ENCODE results near the gene DRP2. TPM values are rescaled to one million over a fixed set of nuclear protein-coding genes. Genes with fewer than 3 reads are reported as not detected.

Gene DRP2
- total RNA-seq, 1 experiment from 2014 or later: 0.64 TPM

- Histone ChIP-seq H3K9ac (ENCODE audit: low read length) (no peak overlapping the region), H3K27ac (ENCODE audit: low read depth, low read length) (no peak overlapping the region), H2AFZ (ENCODE audit: low read depth, low read length, poor library complexity, severe bottlenecking) (no peak overlapping the region), H4K20me1 (ENCODE audit: insufficient read depth) (no peaks in the 10 kb centered on the region), H3K9me3 (ENCODE audit: control insufficient read depth in 1 of 2, insufficient read depth in 1 of 2, low read depth in 1 of 2, low read length in 2 of 2) (no peaks in the 10 kb centered on the region), H3K79me2 (ENCODE audit: insufficient read depth, low read length) (no peaks in the 10 kb centered on the region), H3K36me3 (ENCODE audit: control insufficient read depth in 1 of 2, insufficient read depth in 2 of 2, low read length in 2 of 2) (no peaks in the 10 kb centered on the region), H3K4me2 (ENCODE audit: low read length) (no peak overlapping the region), H3K4me1 (ENCODE audit: control insufficient read depth in 1 of 2, insufficient read depth in 2 of 2, low read length in 2 of 2) (no peaks in the 10 kb centered on the region), H3K4me3 (replicated peaks in 1 of 2; ENCODE audit: low read depth in 1 of 2, low read length in 2 of 2) (no peak overlapping the region), H3K27me3 (ENCODE audit: insufficient read depth, low read length) (no peaks in the 10 kb centered on the region), H3K9me2 (ENCODE audit: insufficient read depth) (no peaks in the 10 kb centered on the region)
- POLR2A ChIA-PET: no interaction called here
- intact Hi-C loops (cut with micrococcal nuclease): no loop called here
- RAD21 ChIA-PET (ENCODE audit: low non-redundant PET in 1 of 2, low total read pairs in 2 of 2, uncharacterized antibody in 2 of 2, unreplicated experiment in 2 of 2): no interaction called here
- CTCF ChIA-PET: no interaction called here
- ATAC-seq (no peak), DNase-seq (ENCODE audit: low read depth, low spot score) (no peak)
- BruUV-seq (replicated peaks): no TSS peak
- no peak for TF ChIP-seq FOSL1 (IDR thresholded peaks at IDR 0.05; ENCODE audit: low read depth)
- no peak for TF ChIP-seq EGR1 (IDR thresholded peaks at IDR 0.05; ENCODE audit: low read depth)
- TF ChIP-seq REST (IDR thresholded peaks at IDR 0.05; ENCODE audit: low read depth): no peak
- TF ChIP-seq ATF3 (IDR thresholded peaks at IDR 0.05): no peak
- no peak for TF ChIP-seq ELF1 (IDR thresholded peaks at IDR 0.05; ENCODE audit: borderline replicate concordance, low read depth)
- no peak for TF ChIP-seq POLR2A (IDR thresholded peaks at IDR 0.05; ENCODE audit: borderline replicate concordance, extremely low read depth, insufficient read depth, insufficient read length)
- no peak for TF ChIP-seq TCF7L2 (IDR thresholded peaks at IDR 0.05; ENCODE audit: borderline replicate concordance, extremely low read depth, insufficient read depth, insufficient read length)
- TF ChIP-seq SRF (IDR thresholded peaks at IDR 0.05; ENCODE audit: low read depth): no peak
These were observed 84.2 kb downstream of the DRP2 start for GRCh38 chrX:101303790-101304189.

Other genes starting within 250 kb of the DRP2 start
- 9.5 TPM for gene TRMT2B, start 167.7 kb upstream of the DRP2 start, total RNA-seq (2021; ENCODE audit: unreplicated experiment)
- gene TMEM35A, start 140.9 kb upstream of the DRP2 start, total RNA-seq (2021; ENCODE audit: unreplicated experiment): not detected
- gene CENPI, start 121.6 kb upstream of the DRP2 start, total RNA-seq (2021; ENCODE audit: unreplicated experiment): 15.3 TPM
- gene TAF7L, start 71.5 kb downstream of the DRP2 start, total RNA-seq (2021; ENCODE audit: unreplicated experiment): 0.22 TPM
- gene TIMM8A, start 129.0 kb downstream of the DRP2 start, total RNA-seq (2021; ENCODE audit: unreplicated experiment): 24.9 TPM
- 0.37 TPM for gene BTK, start 166.4 kb downstream of the DRP2 start, total RNA-seq (2021; ENCODE audit: unreplicated experiment)
- 360 TPM for gene RPL36A, start 171.2 kb downstream of the DRP2 start, total RNA-seq (2021; ENCODE audit: unreplicated experiment)
- gene GLA, start 188.1 kb downstream of the DRP2 start, total RNA-seq (2021; ENCODE audit: unreplicated experiment): 40.8 TPM
- gene HNRNPH2, start 188.4 kb downstream of the DRP2 start, total RNA-seq (2021; ENCODE audit: unreplicated experiment): 49.8 TPM